Daoy (cell line): Measurements from ENCODE around the gene DCBLD1. TPM values are rescaled to one million over a fixed set of nuclear protein-coding genes. Genes with fewer than 3 reads are reported as not detected.

Experiments used
- DNase-seq: peaks from one replicate; pipeline ENCODE4 v3.0.0-alpha.2; 2015; ENCODE audit warnings: low read depth
- total RNA-seq: library from RNA; depleted of rRNA; stranded (reverse); fragments of >200 nt; shearing (Covaris generic); gene quantifications from 2 replicates; pipeline ENCODE4 v1.2.3, GENCODE V29; 2014; rRNA removed

Gene DCBLD1
- total RNA-seq, 1 experiment from 2014 or later, result 21.0 TPM

DNA sequence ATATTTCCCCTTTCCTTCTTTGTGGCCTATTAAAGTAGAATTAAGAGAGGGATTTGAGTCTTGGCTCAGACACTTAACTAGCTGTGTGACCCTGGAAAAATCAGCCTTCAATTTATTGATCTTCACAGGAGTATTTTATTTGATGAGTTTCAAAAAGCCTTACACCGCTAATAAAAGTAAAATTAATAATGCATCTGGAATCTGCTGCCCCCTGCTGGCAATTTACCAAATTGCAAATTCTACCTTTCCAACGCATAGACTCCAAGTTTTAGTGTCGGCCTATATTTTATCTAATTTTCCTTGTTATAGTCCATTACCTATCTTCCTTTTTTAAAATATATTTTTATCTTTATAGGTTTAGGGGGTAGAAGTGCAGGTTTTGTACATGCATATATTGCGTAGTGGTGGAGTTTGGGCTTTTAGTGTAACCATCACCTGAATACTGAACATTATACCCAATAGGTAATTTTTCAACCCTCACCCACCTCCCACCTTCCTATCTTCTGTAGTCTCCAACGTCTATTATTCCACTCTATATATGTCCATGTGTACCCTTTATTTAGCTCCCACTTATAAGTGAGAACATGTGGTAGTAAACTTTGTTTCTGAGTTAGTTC, 73.5 kb downstream of the DCBLD1 start:
- no peak for DNase-seq

DNA sequence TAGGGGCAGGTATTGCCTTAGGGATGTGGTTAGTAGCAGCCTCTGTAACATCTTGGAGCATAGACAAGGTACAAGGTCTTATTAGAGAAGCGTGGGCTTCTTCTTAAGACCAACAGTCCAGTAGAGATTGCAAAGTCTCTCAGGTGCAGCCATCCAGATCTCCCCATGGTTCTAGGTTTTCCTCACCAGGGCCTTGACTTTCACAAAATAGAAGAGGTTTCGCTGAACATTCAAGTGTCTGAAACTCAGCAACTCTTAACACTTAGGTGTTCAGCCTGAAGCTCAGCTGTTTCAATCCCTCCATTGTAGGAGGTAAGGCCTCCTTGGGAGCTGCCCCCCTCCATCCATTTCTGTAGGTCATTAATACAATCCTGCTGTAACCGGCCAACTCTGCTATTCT, 75.5 kb downstream of the DCBLD1 start:
- DNase-seq, result no peak

DNA sequence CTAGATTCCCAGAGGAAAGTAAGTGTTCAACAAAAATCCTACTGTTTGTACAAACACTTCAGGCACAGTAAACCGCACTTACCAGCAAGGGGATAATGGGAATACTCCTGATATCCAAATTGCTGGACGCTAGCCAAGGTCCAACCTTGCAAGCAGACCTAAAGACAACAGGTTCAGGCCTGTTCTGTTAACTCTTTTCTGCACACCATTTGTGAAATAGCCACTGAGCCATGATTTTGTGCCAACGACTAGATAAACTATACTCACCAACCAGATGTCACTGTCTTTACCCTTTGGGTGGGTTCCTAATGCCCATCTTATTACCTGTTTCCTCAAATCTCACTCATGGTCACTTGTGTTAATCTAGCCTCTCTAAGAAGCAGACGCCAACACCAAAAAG, 76.3 kb downstream of the DCBLD1 start:
- DNase-seq, result no peak

DNA sequence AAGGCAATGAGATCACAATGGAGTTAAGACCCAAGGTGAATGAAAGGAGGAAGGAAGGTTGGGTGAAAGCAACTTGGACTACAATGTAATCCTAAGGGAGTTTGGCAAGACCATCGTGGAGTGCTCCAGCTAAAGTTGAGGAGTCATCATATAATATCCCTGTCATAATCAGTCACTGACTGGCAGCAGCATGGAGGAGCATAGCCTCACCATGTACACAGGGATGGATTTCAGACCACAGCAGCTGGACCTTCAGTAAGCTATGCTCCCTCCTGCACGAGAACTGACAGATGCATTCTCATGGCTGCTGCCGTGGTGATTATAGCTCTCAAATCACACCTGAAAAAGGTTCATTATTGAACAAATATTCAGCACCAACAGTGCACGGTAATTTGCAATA, 76.8 kb downstream of the DCBLD1 start:
- no peak for DNase-seq

DNA sequence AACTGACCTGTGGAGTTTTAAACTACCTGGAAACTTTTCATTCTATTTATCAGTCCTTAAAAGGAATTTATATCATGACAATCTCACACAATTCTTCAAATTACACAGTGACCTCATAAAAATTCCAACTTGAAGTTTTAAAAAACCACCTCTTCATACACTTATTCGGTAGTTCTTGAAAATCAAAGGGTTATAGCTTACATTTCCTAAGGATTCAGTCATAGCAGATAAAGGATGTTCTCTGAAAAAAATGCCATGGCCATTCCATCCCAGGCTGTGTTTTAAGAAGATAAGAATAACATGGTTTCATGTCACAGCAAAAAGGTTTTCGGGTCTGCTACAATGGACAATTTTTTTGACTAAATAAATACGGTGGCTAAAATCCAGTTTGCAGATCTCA, 78.7 kb downstream of the DCBLD1 start:
- no peak for DNase-seq

DNA sequence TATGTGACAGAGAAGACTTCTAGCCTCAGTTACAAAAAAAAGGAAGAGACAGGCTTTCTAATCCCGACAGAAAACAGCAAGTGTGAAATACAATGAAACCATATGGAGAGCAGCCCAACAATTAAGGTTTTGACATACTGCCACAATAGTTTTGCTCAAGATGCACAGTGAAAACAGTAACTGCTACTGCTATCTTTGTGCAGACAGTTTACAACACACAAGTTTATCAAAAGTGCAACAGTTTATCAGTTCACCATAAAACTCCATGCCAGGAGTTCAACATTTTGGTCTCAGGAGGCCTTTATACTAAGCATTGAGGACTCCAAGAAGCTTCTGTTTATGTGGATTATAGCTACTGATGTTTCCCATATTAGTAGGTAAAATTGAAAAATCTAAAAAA, 82.2 kb downstream of the DCBLD1 start:
- no peak for DNase-seq

DNA sequence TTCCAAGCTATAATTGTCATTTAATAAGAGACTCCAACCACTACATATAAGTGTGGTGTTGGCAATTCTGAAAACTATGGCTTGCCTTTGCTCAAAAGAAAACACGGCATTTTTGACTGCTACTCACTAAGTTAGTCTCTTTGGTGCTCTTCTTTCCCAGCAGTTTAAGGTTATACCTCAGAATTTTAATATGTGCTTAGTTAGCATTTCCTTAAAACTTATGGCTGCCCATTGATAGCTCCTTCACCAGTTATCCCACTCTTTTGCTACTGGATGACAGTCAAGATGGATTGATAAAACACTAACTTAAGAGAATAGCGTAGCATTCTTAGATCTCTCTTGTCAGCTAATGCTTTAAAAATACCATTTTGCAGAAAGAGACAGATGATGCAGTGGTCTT, 85.8 kb downstream of the DCBLD1 start:
- DNase-seq, result no peak

DNA sequence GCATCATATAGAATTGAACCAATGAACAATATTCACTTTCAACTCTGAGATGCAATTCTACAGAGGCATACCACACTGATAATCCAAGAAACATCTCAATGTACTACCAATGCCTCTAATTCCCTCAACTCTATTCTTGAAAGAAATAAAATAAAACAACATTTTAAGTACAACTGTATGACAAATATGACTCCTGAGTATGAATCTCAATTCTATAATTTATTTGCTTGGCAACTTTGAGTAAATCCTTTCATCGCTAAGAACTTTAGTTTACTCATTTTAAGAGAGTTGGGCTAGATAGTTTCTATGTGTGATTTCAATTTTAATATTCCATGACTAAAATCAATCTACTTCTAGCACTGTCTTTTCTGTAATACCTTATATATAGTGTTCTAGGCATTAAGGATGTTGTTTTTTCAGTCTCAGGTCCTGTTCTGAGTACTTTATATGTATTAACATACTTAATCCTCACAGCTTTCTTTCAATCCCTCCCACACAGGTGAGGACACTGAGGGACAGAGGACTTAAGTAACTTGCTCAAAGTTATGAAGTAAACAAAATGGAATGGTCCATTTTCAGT, 86.4 kb downstream of the DCBLD1 start:
- DNase-seq, result no peak

DNA sequence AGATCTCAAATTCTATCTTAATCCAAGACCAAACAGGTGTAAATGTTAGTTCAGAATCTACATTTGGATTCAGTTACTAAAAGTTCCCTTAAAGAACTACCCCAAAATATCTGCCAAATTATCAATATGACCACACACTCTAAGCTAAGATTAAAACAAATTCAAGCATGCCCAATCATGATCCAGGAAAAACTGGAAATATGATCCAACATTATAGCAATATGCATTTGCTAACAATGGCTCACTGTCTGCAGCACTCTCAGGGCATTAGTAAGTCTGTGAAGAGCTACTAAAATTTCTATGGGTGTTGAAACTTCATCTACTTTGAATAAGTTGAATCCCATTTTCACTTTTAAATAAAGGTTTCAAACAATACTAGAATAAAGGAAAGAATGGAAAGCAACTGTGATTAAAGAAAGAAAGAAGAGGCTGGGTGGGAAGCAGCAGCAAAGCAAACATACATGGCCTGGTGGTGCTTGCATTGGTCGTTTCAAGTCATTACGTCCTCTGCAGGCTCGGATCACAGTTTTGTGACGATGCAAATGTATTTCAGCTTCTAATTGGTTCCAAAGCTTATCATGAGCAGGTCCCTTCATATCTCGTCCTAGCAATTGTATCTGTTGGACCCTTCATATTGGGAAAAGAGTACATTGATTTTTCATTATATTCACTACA, 90.7 kb downstream of the DCBLD1 start:
- no peak for DNase-seq

DNA sequence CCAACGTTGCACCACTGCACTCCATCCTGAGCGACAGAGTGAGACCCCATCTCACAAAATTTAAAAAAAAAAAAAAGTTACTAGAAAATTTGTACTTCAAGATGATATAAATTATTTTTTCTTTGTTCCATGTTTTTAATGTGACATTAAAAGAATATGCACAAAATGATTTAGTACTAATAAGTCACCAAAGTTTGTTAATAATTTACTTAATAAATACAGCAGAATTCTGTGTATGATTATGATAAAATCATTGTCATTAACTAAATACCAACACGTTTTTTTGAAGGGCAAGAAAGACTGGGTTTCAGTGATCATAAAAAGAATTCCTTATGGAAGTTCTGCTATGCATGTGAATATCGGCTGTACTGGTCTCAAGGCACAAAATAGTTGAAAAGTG, 91.7 kb downstream of the DCBLD1 start:
- DNase-seq, result no peak

DNA sequence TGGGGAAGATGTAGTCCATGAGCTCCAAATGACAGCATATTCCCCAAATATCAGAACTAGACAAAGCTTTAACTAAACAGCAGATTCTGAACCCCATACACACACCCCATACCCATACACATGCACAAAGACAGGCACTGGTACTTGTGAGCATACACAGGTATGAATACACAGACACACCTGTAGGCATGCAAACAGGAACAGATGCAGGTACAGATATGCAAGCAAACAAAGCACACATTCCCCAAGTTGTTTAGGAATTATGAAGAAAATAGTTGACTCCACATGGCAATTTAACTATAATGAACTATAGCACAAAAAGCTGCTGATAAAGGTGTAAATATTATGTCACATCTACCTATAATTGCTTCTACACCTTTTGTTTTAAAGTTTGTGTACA, 103.2 kb downstream of the DCBLD1 start:
- no peak for DNase-seq

DNA sequence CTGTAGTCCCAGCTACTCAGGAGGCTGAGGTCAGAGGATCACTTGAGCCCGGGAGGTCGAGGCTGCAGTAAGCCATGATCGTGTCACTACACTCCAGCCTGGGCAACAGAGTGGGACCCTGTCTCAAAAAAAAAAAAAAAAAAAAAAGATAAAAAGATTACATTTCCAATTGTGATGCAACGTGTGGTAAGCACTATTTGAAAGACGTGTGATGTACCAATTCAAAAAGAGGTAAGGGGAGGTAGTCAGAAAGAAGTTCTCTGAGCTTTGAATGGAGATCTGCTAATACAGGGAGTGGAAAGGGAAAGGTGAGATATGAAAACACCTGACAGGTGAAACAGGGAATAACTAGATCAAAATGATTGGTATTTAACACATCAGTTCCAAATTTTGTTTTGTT, 108.0 kb downstream of the DCBLD1 start:
- DNase-seq, result no peak

DNA sequence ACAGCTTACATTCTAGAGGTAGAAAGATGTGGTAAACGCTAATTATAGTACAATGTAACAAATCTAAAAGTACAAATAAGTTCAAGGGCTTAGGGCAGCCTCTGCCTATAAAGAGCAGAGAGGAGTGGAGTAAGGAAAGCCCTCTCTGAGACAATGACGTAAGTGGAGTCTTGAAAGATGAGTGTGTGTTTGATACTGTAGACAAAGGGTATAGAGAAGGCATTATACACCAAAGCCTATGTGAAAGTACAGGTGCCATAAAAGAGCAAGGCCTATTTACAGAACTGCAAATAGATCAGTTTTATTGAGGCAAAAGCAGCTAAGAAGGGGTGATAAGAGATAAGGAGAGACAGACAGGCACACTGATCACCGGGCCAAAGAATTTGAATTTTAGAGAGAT, 108.9 kb downstream of the DCBLD1 start:
- DNase-seq, result no peak

DNA sequence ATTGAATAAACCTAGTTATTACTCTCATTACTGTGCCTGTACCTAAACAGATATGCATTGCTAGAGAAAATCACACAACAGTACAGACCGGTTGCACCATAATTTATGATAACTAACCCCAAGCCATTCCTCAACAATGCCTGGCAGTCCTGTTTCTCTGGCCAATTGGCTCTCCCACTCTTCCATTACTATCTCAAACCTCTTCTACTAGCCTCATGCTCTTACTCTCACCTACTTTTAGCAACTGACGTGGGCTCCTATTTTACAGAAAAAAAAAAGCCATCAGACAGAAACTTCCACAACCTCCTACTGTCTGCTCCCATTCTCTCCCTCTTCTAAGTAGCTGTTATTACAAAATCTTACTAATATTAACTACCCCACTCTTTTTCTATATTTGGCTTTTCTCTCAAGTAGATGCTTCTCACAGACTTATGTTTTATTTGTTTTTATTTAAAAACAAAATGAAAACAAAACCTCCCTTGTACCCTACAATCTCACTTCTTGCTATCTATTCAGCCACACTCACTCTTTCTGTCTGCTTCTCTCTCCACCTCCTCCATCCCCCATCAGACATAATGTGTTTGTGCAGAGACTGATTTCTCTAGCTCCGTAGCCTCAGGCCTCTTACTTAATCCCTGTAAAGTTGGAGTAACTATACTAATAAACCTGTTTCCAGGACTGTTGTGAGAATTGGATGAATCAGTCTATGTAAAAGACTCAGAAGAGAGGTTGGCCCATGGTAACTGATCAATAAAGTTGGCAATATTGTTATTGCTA, 110.7 kb downstream of the DCBLD1 start:
- no peak for DNase-seq

DNA sequence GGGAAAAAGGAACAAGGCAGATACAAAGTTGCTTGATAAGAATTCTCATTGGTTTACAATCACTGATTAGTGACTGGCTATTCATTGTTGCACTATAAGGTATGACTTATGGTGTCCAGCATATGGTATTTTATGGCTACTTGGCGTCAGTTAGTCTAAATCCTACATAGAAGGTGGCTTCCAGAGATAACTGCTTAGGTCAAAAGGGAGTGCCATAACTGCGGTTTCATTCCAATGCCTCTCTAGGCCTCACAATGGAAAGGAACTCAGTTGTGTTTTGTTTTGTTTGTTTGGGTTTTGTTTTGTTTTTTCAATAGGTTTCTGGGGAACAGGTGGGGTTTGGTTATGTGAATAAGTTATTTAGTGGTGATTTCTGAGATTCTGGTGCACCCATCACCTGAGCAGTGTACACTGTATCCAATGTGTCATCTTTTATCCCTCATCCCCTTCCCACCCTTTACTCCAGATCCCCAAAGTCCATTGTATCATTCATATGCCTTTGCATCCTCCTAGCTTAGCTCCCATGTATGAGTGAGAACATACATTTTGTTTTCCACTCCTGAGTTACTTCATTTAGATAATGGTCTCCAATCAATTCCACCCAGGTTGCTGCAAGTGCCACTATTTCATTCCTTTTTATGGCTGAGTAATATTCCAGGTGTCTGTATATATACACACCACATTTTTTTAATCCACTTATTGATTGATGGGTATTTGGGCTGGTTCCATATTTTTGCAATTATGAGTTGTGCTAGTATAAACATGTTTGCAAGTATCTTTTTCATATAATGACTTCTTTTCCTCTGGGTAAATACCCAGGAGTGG, 112.8 kb downstream of the DCBLD1 start:
- DNase-seq, result no peak

DNA sequence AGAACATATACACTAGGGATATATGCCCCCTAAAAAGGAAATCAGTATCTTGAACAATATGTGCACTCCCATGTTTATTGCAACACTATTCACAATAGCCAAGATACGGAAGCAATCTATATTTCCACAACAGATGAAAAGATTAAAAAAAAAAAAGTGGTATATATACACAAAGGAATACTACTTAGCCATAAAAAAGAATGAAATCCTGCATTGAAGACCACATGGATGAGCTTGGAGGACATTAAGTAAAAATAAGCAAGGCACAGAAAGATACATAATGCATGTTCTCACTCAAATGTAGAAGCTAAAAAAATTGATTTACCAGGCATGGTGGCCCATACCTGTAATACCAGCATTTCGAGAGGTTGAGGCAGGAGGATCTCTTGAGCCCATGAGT, 115.3 kb downstream of the DCBLD1 start:
- no peak for DNase-seq

Other genes starting within 250 kb of the DCBLD1 start
- not detected in 2 replicates for gene VGLL2, start 217.1 kb upstream of the DCBLD1 start, total RNA-seq
- 0.71 and 1.1 TPM in 2 replicates for gene ROS1, start 56.7 kb upstream of the DCBLD1 start, total RNA-seq
- gene GOPC, start 119.8 kb downstream of the DCBLD1 start, total RNA-seq, result 20.1 and 22.6 TPM in 2 replicates
- 13.8 and 15.5 TPM in 2 replicates for gene NUS1, start 192.8 kb downstream of the DCBLD1 start, total RNA-seq